ENCODE results near the gene METRN.
"Not testable (repeated sequence)": the region's sequence is repeated elsewhere in the genome, so short reads cannot be mapped to it uniquely, and the experiment has no call there.

METRN gene

DNA sequence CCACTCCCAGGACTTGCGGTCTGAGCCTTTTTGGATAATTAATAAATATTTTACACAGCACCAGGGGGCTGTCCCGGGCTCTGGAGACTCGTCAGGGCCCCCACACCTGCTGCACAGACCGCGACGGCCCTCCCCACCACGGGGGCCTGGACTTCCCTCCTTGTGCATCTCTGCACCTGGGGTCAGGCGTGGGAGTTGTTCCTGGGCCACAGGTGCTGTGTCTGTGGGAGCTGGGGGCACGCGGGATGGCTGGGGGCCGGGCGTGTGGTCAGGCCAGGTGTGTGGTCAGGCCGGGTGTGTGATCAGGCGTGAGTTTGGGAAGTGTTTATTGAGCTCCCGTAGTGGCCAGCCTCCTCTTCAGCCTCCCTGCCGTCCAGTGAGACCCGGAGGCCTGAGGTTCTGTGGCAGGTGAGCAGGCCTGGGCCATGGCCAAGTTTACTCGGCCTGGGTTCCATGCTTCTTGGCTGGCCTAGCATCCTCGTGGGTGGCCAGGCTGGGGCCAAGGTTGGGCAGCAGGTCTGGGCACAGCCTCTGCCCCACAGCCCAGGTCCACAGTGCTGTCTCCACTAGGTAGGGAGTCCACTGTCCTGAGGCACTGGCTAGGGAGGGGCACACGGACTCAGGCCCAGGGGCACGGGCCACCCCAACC lies 36.6 kb upstream of the METRN start:
- no peak for DNase-seq

DNA sequence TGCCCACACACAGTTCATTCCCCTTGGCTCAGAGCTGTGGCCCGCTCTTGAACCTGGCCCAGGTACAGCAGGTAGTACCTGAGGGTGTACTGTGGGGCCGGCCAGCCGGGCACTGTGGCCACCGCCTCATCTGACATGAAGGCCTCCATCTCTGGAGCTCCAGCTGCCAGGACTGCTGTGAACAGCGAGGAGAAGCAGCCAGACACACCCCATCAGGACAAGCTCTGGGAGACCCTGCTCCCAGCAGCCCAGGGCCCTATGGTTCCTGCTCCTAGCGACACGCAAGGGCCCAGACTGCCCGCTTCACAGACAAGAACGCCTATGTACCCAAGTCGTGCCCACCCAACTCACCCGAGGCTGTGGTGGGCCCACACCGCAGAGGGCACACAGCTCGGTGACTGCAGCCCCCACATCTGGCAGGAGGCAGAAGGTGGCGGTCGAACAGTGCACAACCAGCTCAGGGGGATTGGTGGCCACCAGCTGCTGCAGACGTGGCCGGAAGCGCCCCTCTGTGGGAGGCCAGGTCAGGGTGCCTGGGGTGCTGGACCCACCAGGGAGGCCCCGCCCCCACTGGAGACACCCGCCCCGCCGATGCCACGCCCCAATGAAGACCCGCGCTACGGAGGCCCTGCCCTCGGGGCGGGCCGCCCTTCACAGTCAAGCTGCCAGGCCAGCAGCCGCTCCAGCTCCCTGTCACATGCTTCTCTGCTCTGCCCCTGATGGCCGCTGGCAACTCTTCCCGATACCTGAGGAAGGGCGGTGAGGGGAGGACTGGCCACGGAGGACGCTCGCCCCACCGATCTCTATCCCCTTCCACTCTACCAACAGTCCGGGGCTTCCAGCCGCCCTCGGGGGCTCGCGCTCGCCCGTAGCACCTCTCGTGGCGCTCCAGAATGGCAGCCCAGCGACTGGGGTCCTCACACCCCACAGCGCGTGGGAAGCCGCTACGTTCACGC lies 35.8 kb upstream of the METRN start:
- DNase-seq, result peak; percentile 44

DNA sequence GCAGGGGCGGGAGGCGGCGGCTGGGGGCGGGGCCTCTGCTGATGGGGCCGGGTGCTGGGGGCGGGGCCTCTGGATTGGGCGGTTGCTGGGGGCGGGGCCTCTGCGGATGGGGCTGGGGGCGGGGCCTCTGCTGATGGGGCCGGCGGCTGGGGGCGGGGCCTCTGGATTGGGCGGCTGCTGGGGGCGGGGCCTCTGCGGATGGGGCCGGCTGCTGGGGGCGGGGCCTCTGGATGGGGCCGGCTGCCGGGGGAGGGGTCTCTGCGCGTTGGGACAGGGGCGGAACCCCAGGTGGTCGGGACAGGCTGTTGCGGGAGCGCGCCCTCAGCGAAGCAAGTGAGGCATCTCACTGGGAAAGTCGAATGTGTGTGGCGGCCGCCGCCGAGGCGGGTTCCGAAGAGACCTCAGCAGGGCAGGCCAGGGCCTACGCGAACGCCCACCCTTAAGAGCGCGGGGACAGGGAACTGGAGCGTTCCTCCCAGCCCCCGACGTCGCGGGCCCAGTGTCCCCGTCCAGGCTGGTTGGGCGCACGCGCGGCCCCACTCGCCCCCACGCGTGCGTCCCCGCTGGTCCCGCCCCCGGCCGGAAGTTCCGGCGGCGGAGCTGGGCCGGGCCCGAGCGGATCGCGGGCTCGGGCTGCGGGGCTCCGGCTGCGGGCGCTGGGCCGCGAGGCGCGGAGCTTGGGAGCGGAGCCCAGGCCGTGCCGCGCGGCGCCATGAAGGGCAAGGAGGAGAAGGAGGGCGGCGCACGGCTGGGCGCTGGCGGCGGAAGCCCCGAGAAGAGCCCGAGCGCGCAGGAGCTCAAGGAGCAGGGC lies 34.9 kb upstream of the METRN start, which contains the start of gene STUB1:
STUB1 (plus strand) TSS at position 597 of the 811 bp plus-strand sequence; CDS start at position 713, 116 bp downstream.
- peak; percentile 91 for DNase-seq

DNA sequence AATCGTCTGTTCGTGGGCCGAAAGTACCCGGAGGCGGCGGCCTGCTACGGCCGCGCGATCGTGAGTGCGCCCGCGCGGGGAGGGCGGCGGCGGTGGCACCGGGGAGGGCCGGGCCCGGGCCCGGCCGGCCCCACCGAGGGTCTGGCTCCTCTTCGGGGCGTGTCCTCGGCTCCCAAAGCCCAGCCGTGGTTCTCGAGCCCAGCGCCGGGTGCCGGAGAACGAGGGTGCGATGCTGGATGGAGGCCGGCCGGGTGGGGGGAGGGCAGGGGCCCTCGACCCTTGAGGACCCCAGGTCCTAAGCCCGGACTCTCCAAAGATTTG lies 34.3 kb upstream of the METRN start:
- DNase-seq, result no peak

DNA sequence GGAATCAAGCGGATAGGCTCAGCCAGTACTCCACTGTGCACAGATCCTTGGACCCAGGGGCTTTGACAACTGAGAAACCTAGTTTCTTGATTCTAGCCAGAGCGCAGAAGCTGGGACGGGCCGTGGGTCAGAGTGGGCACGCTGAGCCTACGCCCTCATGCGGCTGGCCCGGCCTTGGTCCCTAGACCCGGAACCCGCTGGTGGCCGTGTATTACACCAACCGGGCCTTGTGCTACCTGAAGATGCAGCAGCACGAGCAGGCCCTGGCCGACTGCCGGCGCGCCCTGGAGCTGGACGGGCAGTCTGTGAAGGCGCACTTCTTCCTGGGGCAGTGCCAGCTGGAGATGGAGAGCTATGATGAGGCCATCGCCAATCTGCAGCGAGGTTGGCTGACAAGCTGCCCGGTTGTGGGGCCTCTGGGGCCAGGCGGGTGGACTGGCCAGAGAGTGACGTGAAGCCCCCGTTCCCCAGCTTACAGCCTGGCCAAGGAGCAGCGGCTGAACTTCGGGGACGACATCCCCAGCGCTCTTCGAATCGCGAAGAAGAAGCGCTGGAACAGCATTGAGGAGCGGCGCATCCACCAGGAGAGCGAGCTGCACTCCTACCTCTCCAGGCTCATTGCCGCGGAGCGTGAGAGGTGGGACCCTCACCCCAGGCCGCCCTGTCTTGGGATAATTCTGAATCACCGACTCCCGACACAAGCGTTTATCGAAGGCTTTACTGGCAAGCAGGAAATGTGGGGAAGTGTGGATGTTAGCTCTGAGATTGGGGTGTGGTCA lies 33.8 kb upstream of the METRN start:
- no peak for DNase-seq

DNA sequence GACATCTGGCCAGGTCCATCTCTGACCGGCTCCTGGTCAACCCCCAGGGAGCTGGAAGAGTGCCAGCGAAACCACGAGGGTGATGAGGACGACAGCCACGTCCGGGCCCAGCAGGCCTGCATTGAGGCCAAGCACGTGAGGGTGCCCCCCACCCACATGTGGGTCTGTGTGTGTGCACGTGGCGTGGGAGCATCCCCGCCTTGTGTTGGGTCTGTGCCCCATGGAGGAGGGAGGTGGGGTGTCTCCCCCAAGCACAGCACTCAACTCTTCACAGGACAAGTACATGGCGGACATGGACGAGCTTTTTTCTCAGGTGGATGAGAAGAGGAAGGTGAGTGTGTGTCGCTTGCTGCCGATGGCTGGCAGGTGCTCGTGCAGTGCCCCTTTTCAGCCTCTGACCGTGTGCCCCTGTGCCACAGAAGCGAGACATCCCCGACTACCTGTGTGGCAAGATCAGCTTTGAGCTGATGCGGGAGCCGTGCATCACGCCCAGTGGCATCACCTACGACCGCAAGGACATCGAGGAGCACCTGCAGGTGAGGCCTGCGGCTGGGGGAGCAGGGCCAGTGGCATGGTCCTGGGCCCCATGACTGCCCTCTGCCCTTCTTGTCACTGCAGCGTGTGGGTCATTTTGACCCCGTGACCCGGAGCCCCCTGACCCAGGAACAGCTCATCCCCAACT lies 33.0 kb upstream of the METRN start:
- no peak for DNase-seq

DNA sequence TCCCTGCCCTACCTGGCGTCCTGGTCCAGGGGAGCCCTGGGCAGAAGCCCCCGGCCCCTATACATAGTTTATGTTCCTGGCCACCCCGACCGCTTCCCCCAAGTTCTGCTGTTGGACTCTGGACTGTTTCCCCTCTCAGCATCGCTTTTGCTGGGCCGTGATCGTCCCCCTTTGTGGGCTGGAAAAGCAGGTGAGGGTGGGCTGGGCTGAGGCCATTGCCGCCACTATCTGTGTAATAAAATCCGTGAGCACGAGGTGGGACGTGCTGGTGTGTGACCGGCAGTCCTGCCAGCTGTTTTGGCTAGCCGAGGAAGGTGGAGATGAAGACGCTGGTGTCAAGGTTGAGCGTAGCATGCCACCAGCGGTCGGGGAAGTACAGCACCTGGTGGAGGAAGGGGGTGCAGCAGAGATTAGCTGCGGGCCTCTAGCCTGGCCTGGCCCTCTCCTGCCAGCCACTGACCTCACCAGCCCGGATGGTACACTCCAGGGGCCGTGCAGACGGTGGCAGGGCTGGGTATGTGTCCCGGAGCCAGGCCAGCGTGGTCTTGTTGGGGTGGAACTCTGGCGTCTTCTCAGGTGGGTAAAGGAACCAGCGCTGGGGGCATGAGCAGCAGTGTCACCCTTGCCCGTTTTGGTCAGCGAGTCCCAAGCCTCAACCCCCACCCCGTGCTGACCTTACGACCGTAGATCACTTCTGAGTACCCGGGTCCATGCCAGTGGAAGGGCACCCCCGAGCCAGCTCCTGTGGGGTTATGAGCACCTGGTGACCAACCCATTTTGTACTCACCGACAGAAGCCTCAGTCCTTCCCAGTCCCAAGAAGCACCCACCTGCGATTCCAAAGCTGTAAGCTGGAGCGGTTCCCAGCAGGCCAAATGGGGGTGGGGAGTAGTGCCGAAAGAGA lies 32.2 kb upstream of the METRN start:
- DNase-seq, result no peak

DNA sequence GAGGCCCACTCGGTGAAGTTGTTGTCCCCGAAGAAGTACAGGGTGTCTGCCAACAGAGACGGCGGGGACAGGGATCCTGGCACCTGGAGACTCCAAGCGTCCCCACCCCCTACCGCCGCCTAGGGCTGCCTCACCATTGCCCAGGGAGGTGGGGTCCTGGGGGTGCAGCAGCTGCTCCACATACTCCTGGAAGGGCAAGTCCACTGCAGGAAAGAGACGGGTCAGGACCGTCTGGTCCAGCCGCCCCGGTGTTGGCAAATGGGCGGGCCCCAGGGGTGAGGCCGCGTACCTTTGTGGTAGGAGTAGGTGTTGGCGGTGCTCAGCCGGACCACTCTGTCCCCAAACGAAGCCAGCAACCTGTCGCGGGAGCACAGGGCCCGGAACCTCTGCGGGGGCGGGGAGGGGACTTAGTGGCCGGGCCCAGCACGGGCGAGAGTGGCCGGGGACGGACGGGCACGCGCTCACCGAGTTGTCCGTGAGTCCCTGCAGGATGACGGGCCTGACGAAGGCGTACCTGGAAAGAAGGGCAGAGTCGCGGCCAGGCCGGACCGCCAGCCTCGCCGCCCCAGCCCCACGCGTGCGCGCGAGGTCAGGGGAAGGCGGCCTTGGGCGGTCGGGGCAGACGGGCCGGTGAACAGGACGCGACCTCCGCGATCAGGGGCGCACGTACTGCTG lies 31.4 kb upstream of the METRN start:
- DNase-seq, result no peak

DNA sequence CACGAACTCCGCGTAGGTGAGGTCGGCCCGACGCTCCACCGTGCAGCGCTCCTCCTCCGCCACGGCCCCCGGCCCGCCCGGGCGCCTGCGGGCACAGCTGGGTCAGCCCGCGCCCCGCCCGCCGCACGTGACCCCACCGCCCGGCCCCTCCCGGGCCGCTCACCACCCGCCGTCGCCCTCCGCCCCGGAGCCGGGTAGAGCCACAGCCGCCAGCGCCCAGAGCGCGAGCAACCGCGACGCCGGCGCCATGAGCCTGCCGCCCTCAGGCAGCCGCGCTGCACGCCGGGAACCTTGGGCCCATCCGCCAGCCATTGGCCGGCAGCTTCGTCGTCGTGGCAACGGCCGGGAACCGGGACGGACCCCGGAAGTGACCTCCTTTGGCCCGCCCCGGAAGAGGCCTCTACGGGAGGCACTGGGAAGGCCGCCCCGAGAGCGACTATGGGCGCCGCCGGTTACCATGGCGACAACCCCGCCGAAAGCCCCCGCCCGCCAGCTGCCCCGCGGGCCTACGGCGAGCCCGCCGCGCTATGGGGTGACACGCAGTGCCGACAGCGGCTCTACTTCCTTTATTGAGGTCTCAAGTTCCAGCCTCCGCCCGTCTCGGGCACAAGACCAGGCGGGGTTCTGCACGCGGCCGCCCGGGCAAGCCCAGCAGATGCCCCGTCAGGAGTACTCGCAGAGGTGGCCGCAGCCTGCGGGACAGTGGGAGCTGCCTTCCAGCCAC lies 30.7 kb upstream of the METRN start, which contains the start of gene JMJD8:
JMJD8 (minus strand) TSS at position 264 of the 724 bp plus-strand sequence; CDS start at position 249, 15 bp downstream.
- peak; percentile 91 for DNase-seq

DNA sequence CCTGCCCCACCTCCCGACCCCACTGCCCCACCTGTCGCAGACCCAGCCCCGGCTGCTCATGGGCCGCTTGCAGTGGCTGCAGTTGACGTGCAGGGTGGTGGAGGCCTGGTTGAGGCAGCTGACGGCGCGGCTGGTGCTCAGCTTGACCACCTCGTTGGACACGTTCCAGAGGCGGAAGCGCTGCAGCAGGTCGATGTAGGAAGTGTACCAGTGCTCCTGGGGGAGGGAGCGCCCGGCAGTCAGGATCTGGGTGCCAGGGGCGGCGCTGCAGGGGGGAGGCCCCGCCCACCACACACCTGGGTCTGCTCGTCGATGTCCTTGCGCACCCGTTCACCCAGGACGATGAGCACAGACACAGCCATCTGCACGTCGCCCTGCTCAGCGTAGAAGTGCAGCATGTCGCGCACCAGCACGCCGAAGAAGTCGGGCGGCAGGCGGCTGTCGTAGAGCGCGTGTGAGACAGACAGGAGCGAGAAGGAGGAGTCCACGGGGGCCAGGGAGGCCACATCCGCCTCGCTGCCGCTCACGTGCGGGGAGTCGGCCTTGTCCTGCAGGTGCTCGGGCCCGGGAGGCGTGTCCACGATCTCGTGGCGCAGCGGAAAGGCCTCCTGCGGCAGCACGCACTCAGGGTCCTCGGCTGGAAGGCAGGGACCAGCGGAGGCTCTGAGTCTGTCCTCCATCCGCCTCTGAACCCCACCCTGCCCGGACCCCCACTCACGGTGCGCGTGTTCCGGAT lies 29.8 kb upstream of the METRN start:
- no peak for DNase-seq

DNA sequence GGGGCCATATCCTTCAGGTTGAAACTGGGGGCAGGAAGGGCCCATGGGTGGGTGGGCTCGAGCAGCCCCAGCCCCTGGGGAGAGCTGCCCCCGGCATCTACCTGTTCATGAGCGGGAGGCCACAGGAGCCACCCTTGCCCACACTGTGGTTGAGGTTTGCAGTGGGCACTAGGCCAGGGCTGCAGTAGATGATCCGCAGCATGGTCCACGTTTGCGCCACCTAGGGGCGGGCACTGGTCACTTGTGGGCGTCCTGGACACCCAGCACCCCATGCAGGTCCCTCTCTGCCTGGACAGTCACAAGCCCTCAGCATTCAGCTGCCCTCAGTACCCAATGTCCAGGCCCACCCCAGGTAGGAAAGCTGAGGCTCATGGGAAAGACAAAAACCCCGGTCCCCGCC lies 29.0 kb upstream of the METRN start:
- no peak for DNase-seq

DNA sequence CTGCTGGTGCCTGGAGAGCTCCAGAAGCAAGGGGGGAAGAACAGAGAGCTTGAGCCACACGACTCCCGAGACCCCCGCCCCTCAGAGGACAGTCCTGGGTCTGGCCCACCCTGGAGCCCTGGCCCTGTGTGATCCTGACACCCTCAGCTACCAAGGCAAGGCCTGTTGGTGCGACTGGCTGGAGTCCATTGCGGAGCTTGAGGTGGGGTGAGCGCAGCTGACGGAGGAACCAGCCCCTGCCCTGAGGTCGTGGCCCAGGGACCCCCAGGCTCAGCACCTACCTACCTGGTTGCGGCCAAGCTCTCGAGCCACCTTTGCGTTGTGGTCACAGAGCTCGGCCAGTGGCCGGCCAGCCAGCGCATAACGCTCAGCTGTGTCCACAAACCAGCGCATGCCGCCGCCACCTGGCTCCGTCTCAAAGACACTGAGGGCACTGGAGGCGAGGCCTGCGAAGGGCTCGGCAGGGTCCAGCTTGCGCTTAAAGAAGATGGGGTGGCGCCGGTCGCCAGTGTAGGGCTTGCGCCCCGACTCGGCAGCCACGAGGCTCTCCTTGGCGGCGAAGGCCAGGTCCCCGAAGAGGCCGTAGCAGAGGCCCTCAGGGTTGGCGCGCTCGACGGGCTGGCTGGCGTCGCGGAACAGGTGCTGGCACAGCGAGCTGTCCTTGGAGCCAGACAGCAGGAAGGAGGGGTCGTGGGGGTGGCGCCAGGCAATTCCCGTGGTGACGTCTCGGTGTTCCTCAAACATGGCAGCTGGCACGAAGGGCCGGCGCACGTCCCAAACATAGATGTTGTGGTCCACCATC lies 28.3 kb upstream of the METRN start:
- DNase-seq, result no peak

DNA sequence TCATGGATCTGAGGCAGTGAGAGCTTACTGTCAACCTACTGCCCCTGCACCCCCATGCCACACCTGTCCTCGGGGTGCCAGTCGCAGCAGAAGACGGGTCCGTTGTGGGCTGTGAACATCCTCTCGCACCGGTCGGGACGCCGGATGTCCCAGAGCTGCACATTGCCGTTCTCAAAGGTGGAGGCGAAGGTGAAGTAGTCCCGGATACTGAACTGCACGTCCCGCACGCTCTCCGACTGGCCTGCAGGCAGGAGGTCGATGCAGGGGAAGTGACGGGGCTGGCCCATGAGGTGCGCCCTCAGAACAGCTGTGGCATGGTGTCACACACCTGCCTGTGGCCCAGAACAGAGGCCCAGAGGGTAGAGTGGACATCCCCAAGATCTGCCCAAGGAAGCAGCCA lies 27.4 kb upstream of the METRN start:
- no peak for DNase-seq

DNA sequence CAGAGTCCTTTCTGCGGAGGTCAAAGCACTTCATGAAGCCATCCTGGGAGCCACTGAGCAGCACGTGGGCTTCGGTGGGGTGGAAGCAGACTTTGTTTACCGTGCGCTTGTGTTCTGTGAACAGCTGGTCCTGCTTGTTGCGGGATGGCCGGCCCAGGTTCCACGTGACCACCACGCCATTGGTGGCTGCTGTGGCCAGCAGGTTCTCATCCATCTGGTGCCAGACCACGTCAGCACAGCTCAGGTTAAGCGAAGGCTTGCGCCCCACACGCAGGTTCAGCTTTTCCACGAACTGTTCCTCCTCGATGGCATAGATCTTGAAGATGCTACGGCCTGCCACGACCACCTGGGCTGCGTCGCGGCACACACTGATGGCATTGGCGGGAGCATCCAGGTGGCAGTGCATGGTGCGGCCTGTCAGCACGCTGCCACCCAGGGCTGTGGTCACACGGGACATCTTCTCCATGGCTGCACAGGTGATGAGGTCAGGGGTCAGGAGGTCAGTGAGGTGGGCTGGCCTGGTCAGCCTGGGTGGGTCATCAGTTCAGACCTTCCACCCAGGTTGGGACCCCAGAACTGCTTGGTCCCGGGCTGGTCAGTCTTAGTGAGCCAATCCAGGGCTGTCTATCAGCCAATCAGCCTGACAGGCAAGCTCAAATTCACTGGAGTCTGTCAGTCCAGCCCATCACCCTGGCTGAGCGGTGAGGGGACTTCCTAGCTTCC lies 25.6 kb upstream of the METRN start:
- no peak for DNase-seq

DNA sequence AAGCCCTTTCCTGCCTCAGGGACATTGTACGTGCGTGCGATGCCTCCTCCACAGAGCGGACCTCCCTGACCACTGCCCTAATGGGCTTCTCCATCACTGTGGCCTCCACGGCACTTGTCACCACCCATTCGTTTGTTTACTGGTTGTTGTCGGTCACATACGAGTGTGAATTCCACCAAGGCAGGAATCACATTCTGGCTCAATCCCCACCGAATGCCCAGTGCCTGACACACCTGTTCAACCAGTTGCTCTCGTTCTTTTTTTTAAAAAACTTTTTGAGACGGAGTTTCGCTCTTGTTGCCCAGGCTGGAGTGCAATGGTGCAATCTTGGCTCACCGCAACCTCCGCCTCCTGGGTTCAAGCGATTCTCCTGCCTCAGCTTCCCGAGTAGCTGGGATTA lies 23.7 kb upstream of the METRN start:
- not testable (repeated sequence) for DNase-seq

DNA sequence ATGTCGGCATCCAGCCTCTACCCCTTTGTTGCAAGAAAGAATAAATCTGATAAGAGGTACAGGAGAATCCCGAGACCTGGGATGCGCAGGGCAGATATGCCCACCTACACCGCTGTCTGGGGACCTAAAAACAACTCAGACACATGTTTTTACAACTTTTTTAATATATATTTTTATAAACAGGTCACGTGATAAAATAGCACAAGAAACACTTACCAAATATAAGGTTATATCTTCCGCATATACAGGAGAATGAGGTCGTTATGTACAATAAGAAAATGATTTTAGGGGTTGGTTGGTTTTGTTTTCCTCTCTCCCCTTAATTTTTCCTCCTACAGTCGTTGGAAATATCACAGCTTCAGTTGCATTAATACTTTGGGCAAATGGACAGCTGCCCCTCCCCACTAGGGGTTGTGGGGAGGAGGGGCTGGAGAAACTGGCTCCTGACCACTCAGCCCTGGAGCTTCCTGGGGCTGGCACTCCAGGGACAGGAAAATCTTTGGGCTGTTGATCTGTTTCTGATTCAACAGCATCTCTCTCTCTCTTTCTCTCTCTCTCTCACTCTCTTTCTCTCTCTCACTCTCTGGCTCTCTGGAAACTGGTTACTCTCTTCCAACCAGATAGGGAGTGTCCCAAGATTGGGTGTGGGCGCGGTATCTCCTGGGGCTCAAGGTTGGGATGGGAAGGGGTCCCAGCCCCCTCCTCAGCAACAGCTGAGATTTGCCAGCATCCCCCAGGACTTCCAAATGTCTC lies 22.4 kb upstream of the METRN start:
- no peak for DNase-seq

Data from effector CD8-positive, alpha-beta T cell (primary cell).